ENCODE measurements around the gene HAP1. TPM values are rescaled to one million over a fixed set of nuclear protein-coding genes. Genes with fewer than 3 reads are reported as not detected.

Gene HAP1
- total RNA-seq, 1 experiment from 2014 or later, result 3.2 TPM

DNA sequence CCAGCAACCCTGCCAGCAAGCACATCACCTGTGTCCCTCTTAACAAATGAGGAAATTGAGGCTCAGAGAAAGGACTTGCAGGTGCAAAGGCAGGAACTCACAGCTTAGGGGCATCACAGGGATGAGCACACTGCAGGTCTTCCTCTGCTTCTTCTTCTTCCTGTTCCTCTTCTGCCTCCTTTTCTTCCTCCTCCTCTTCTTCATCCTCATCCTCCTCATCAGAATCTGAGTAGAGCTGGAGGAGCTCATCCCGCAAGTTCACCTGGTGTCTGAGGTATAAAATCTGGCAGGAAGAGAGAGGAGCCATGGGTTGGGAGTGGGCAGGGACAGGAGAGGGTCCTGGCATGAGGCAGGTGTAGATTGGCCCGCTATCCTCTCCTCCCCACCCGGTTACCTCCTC, 2.6 kb downstream of the HAP1 start:
- BruUV-seq (replicated peaks), result no TSS peak
- H3K4me1 ChIP-seq, result peaks cover 8% of the 10 kb centered on the region; the same call in 1 of the 2 replicates
- no peak overlapping the region for H3K4me3 Mint-ChIP-seq (ENCODE audit: unreplicated experiment)
- H3K4me3 ChIP-seq (ENCODE audit: low read depth, low read length), result no peak overlapping the region
- no peaks in the 10 kb centered on the region for H3K36me3 Mint-ChIP-seq (ENCODE audit: insufficient read depth, unreplicated experiment)
- no peak overlapping the region for H3K27ac Mint-ChIP-seq (ENCODE audit: unreplicated experiment)
- H3K27me3 ChIP-seq (replicated peaks; ENCODE audit: control insufficient read depth, insufficient read depth, low read length), result no peaks in the 10 kb centered on the region; the same call in none of the 2 replicates
- H3K4me1 Mint-ChIP-seq (ENCODE audit: low read depth, unreplicated experiment), result peaks cover 13% of the 10 kb centered on the region
- TF ChIP-seq, protein P1, sequence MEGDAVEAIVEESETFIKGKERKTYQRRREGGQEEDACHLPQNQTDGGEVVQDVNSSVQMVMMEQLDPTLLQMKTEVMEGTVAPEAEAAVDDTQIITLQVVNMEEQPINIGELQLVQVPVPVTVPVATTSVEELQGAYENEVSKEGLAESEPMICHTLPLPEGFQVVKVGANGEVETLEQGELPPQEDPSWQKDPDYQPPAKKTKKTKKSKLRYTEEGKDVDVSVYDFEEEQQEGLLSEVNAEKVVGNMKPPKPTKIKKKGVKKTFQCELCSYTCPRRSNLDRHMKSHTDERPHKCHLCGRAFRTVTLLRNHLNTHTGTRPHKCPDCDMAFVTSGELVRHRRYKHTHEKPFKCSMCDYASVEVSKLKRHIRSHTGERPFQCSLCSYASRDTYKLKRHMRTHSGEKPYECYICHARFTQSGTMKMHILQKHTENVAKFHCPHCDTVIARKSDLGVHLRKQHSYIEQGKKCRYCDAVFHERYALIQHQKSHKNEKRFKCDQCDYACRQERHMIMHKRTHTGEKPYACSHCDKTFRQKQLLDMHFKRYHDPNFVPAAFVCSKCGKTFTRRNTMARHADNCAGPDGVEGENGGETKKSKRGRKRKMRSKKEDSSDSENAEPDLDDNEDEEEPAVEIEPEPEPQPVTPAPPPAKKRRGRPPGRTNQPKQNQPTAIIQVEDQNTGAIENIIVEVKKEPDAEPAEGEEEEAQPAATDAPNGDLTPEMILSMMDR (IDR thresholded peaks at IDR 0.05; ENCODE audit: insufficient read depth in 1 of 2, low read depth in 1 of 2, low read length in 1 of 2, severe bottlenecking in 1 of 2, unreplicated experiment in 1 of 2), result no peak
- no peaks in the 10 kb centered on the region for H3K36me3 ChIP-seq (ENCODE audit: control insufficient read depth, insufficient read depth, low read length)
- no peaks in the 10 kb centered on the region for H3K9me3 ChIP-seq
- no peaks in the 10 kb centered on the region for H3K9me3 Mint-ChIP-seq (ENCODE audit: unreplicated experiment)
- ChIA-PET POLR2A (no interaction called here), CTCF (no interaction called here)
- no peak for DNase-seq
- peaks cover 9% of the 10 kb centered on the region for H3K27me3 Mint-ChIP-seq (ENCODE audit: insufficient read depth, unreplicated experiment)
- intact Hi-C loops (cut with micrococcal nuclease; ENCODE audit: unreplicated experiment), result no loop called here

DNA sequence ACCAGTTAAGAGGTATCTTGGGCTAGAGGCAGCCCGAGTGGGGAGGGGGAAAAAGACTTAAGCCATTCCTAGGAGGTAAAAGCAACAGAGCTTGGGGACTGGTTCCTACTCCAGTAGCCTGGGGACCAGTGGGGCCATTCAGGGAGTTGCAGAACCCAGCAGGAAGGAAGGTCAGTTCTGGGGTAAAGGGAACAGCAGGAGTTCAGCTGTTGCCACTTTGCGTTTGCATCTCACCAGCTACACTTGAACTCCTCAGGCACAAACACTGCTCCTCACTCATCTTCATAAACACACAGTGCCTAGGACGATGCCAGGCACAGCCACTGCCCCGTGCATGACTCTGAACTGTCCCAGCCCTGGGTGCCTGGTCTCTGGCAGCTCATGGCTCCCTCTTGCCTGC, 4.0 kb downstream of the HAP1 start:
- no peaks in the 10 kb centered on the region for H3K9me3 Mint-ChIP-seq (ENCODE audit: unreplicated experiment)
- peaks cover under 1% of the 10 kb centered on the region for H3K27me3 Mint-ChIP-seq (ENCODE audit: insufficient read depth, unreplicated experiment)
- intact Hi-C loops (cut with micrococcal nuclease; ENCODE audit: unreplicated experiment), result no loop called here
- H3K4me3 Mint-ChIP-seq (ENCODE audit: unreplicated experiment), result no peak overlapping the region
- POLR2A ChIA-PET, result no interaction called here
- peaks cover 13% of the 10 kb centered on the region for H3K4me1 Mint-ChIP-seq (ENCODE audit: low read depth, unreplicated experiment)
- no peak overlapping the region for H3K4me3 ChIP-seq (ENCODE audit: low read depth, low read length)
- H3K4me1 ChIP-seq, result peaks cover 8% of the 10 kb centered on the region; the same call in 1 of the 2 replicates
- H3K36me3 Mint-ChIP-seq (ENCODE audit: insufficient read depth, unreplicated experiment), result no peaks in the 10 kb centered on the region
- no peak overlapping the region for H3K27ac Mint-ChIP-seq (ENCODE audit: unreplicated experiment)
- BruUV-seq (replicated peaks), result no TSS peak
- H3K9me3 ChIP-seq, result no peaks in the 10 kb centered on the region
- DNase-seq, result no peak
- CTCF ChIA-PET, result interaction anchor here (1.0 kb wide), 1 partner anchor 41 kb away, joined by 3 read pairs; no protein-coding TSS in a partner anchor
- H3K27me3 ChIP-seq (replicated peaks; ENCODE audit: control insufficient read depth, insufficient read depth, low read length), result no peaks in the 10 kb centered on the region; the same call in 1 of the 2 replicates
- TF ChIP-seq, protein P1 (IDR thresholded peaks at IDR 0.05; ENCODE audit: insufficient read depth in 1 of 2, low read depth in 1 of 2, low read length in 1 of 2, severe bottlenecking in 1 of 2, unreplicated experiment in 1 of 2), result no peak
- no peaks in the 10 kb centered on the region for H3K36me3 ChIP-seq (ENCODE audit: control insufficient read depth, insufficient read depth, low read length)

DNA sequence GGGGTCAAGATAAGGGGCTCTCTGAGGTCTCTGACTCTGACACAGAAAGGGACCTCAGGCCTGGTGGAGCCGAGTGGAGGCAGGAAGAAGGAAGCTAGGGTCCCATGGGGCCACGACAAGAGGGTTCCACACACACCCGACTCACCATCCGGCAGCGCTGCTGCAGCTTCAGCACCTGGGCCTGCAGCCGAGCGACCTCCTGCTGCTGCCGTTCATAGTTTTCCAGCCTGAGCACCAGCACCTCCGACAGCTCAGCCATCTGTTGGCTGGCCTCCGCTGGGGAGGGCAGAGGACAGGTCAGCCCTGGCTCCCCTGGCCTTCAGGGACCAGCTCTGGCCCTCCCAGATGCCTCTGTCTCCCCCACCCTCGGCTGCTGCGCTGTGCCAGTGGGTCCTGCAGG, 6.4 kb downstream of the HAP1 start:
- intact Hi-C loops (cut with micrococcal nuclease; ENCODE audit: unreplicated experiment), result no loop called here
- no peak overlapping the region for H3K27ac Mint-ChIP-seq (ENCODE audit: unreplicated experiment)
- no peaks in the 10 kb centered on the region for H3K27me3 Mint-ChIP-seq (ENCODE audit: insufficient read depth, unreplicated experiment)
- Histone ChIP-seq H3K9me3 (no peaks in the 10 kb centered on the region), H3K4me1 (no peaks in the 10 kb centered on the region), H3K4me3 (ENCODE audit: low read depth, low read length) (no peak overlapping the region), H3K27me3 (replicated peaks; ENCODE audit: control insufficient read depth, insufficient read depth, low read length) (no peaks in the 10 kb centered on the region; the same call in 1 of the 2 replicates), H3K36me3 (ENCODE audit: control insufficient read depth, insufficient read depth, low read length) (no peaks in the 10 kb centered on the region)
- ChIA-PET POLR2A (interaction anchor here (0.6 kb wide), 1 partner anchor 560 kb away, joined by 3 read pairs; the partner anchor contains the start of gene STAT5A), CTCF (no interaction called here)
- H3K4me1 Mint-ChIP-seq (ENCODE audit: low read depth, unreplicated experiment), result no peaks in the 10 kb centered on the region
- peaks cover 5% of the 10 kb centered on the region for H3K36me3 Mint-ChIP-seq (ENCODE audit: insufficient read depth, unreplicated experiment)
- no peaks in the 10 kb centered on the region for H3K9me3 Mint-ChIP-seq (ENCODE audit: unreplicated experiment)
- BruUV-seq (replicated peaks), result no TSS peak
- H3K4me3 Mint-ChIP-seq (ENCODE audit: unreplicated experiment), result no peak overlapping the region
- DNase-seq, result no peak
- TF ChIP-seq, protein P1 (IDR thresholded peaks at IDR 0.05; ENCODE audit: insufficient read depth in 1 of 2, low read depth in 1 of 2, low read length in 1 of 2, severe bottlenecking in 1 of 2, unreplicated experiment in 1 of 2), result no peak

All from Caco-2 (cell line).